ENCODE measurements around the gene ZNF576. TPM values are rescaled to one million over a fixed set of nuclear protein-coding genes. Genes with fewer than 3 reads are reported as not detected.

Gene ZNF576
- total and polyA plus RNA-seq, 2 of the 4 experiments (the other 2 are of a cell fraction): 13.8 to 19.5 TPM

DNA sequence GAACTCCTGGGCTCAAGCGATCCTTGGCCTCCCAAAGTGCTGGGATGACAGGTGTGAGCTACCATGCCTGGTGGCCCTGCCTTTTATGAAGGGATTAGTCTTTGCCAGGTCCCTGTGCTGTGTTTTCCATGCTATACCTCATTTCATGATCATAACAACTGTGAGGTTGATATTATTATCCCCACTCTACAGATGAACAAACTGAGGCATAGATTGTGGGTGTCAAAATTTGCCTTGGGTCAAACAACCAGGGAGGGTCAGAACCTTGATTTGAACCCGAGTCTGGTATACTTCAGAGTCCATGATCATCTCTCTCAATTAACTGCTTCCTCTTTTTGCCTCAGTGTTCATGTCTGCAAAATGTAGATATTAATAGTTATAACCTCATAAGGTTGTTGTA is 13.9 kb upstream of the ZNF576 start:
- Histone ChIP-seq H3K27me3 (ENCODE audit: control insufficient read depth, insufficient read depth, low read length) (no peaks in the 10 kb centered on the region), H2AK9ac (replicated peaks; ENCODE audit: low read depth, low read length, poor library complexity) (no peak overlapping the region), H3K27ac (ENCODE audit: insufficient read depth, low read length) (no peak overlapping the region), H3K56ac (ENCODE audit: extremely low read depth, insufficient read depth, low read length) (no peak overlapping the region), H3K4me3 (ENCODE audit: insufficient read depth, low read depth, low read length) (no peak overlapping the region), H4K91ac (ENCODE audit: insufficient read depth, low read depth, low read length) (no peak overlapping the region), H2BK15ac (ENCODE audit: low read depth, low read length) (no peak overlapping the region), H3K23ac (ENCODE audit: low read depth, low read length) (no peak overlapping the region), H4K8ac (ENCODE audit: low read depth in 2 of 2, low read length in 2 of 2) (no peak overlapping the region), H3K9me3 (ENCODE audit: control insufficient read depth, insufficient read depth, low read length) (no peaks in the 10 kb centered on the region), H2AK5ac (ENCODE audit: low read depth, low read length) (no peak overlapping the region), H3K4me1 (ENCODE audit: control insufficient read depth, insufficient read depth, low read length) (no peaks in the 10 kb centered on the region), H4K5ac (ENCODE audit: low read depth, low read length) (no peak overlapping the region), H4K20me1 (ENCODE audit: insufficient read depth, low read length) (no peaks in the 10 kb centered on the region; the same call in 1 of the 2 replicates), H3K9me1 (ENCODE audit: insufficient read depth, low read length) (peaks cover 11% of the 10 kb centered on the region), H2AFZ (replicated peaks; ENCODE audit: low read length, poor library complexity) (no peak overlapping the region), H3K18ac (ENCODE audit: low read depth, low read length) (no peak overlapping the region), H3K4ac (ENCODE audit: low read depth, low read length) (no peak overlapping the region), H3K36me3 (ENCODE audit: control insufficient read depth, insufficient read depth, low read length) (peaks cover 7% of the 10 kb centered on the region; the same call in 1 of the 2 replicates), H3K14ac (replicated peaks; ENCODE audit: low read depth, low read length) (no peak overlapping the region), H2BK20ac (ENCODE audit: low read depth, low read length) (no peak overlapping the region), H2BK5ac (ENCODE audit: low read depth, low read length, poor library complexity, severe bottlenecking) (no peak overlapping the region), H3K4me2 (ENCODE audit: low read depth, low read length) (no peak overlapping the region), H3K79me1 (ENCODE audit: low read depth in 1 of 2, low read length in 2 of 2) (peaks cover 0 to 18% of the 10 kb centered on the region in 2 experiments; a peak in 3 of 4 replicates), H3K9ac (ENCODE audit: low read depth, low read length) (no peak overlapping the region), H2BK120ac (ENCODE audit: low read depth, low read length) (no peak overlapping the region)
- no TSS peak for BruUV-seq (replicated peaks)
- in situ Hi-C loops (cut with MboI; ENCODE audit: low sequenced_read_pairs): no loop called here
- DNase-seq: no peak
- ChIA-PET POLR2A (ENCODE audit: unreplicated experiment) (no interaction called here), CTCF (interaction anchor here (1.0 kb wide), 1 partner anchor 12 kb away, joined by 3 read pairs; no protein-coding TSS in a partner anchor)
- intact Hi-C loops (cut with micrococcal nuclease): no loop called here
- no peak for TF ChIP-seq MXI1 (IDR thresholded peaks at IDR 0.05; ENCODE audit: borderline replicate concordance, low read depth, low read length)
- ATAC-seq (ENCODE audit: low read depth): no peak
- dilution Hi-C loops (cut with HindIII; ENCODE audit: low sequenced_read_pairs, unreplicated experiment): no loop called here
- WGBS, 2 experiments (ENCODE audit: extremely low coverage in 2 of 2, insufficient read length in 1 of 2): no CpG with 5 or more reads among the region's 2 CpGs

Measured in IMR-90 (cell line).